HEK293T (cell line): ENCODE results near the gene SLCO1A2.

ENCODE experiments used
- ARNT ChIP-seq: fragments of 450-650 bp; IDR thresholded peaks from 2 replicates; pipeline ENCODE4 v1.6.1; 2017; ENCODE audit warnings: mild to moderate bottlenecking
- BHLHE40 ChIP-seq: fragments of 450-650 bp; IDR thresholded peaks from 2 replicates; pipeline ENCODE4 v1.6.1; 2016; ENCODE audit warnings: mild to moderate bottlenecking, moderate library complexity, borderline replicate concordance
- ELF4 ChIP-seq: fragments of 450-650 bp; IDR thresholded peaks from 2 replicates; pipeline ENCODE4 v1.6.1; 2017; ENCODE audit warnings: antibody characterized with exemption
- FOXA1 ChIP-seq: fragments of 450-650 bp; IDR thresholded peaks from 2 replicates; pipeline ENCODE4 v1.6.1; 2016; ENCODE audit warnings: mild to moderate bottlenecking
- FOXK2 ChIP-seq: fragments of 450-650 bp; IDR thresholded peaks from 2 replicates; pipeline ENCODE4 v1.6.1; 2016; ENCODE audit warnings: mild to moderate bottlenecking
- FOXM1 ChIP-seq: fragments of 450-650 bp; IDR thresholded peaks from 2 replicates; pipeline ENCODE4 v1.6.1; 2017; ENCODE audit warnings: mild to moderate bottlenecking, borderline replicate concordance
- LEF1 ChIP-seq: fragments of 450-650 bp; IDR thresholded peaks from 2 replicates; pipeline ENCODE4 v1.6.1; 2017; ENCODE audit warnings: mild to moderate bottlenecking, borderline replicate concordance
- NFRKB ChIP-seq: fragments of 450-650 bp; IDR thresholded peaks from 2 replicates; pipeline ENCODE4 v1.6.1; 2016; ENCODE audit warnings: mild to moderate bottlenecking, moderate library complexity
- SP1 ChIP-seq: fragments of 450-650 bp; IDR thresholded peaks from 2 replicates; pipeline ENCODE4 v1.6.1; 2017
- TARDBP ChIP-seq: fragments of 450-650 bp; IDR thresholded peaks from 2 replicates; pipeline ENCODE4 v1.6.1; 2016
- ZNF384 ChIP-seq: fragments of 450-650 bp; IDR thresholded peaks from 2 replicates; pipeline ENCODE4 v1.6.1; 2016
- TF ChIP-seq, protein P1 (sequence below): fragments of 450-650 bp; IDR thresholded peaks from 2 replicates; pipeline ENCODE4 v1.6.1; 2016

DNA sequence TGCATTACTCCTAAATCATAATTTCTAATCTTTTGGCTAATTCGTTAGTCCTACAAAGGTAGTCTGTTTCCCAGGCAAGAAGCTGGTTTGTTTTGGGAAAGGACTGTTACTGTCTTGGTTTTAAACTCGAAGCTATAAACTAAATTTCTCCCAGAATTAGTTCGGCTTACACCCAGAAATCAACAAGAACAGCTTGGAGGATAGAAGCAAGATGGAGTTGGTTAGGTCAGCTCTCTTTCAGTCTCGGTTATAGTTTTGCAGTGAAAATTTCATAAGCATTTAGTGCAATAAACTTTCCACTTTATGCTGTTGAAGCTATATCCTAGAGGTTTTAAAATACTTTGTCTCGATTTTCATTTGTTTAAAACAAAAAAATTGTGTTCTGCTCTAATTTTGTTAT, 100.3 kb downstream of the SLCO1A2 start:
- no peak for TF ChIP-seq SP1
- no peak for TF ChIP-seq LEF1
- TF ChIP-seq ZNF384 = no peak
- TF ChIP-seq ARNT = no peak
- TF ChIP-seq, protein P1, sequence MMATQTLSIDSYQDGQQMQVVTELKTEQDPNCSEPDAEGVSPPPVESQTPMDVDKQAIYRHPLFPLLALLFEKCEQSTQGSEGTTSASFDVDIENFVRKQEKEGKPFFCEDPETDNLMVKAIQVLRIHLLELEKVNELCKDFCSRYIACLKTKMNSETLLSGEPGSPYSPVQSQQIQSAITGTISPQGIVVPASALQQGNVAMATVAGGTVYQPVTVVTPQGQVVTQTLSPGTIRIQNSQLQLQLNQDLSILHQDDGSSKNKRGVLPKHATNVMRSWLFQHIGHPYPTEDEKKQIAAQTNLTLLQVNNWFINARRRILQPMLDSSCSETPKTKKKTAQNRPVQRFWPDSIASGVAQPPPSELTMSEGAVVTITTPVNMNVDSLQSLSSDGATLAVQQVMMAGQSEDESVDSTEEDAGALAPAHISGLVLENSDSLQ = no peak
- no peak for TF ChIP-seq FOXK2
- TF ChIP-seq TARDBP = no peak
- no peak for TF ChIP-seq NFRKB
- TF ChIP-seq BHLHE40 = no peak
- TF ChIP-seq FOXM1 = no peak
- no peak for TF ChIP-seq FOXA1
- TF ChIP-seq ELF4 = no peak
